Heart right ventricle (tissue), 16 donors: Measurements from ENCODE around the gene CHFR. TPM values are rescaled to one million over a fixed set of nuclear protein-coding genes. Genes with fewer than 3 reads are reported as not detected.
A peak's percentile ranks its signal among the peaks of the same experiment; 100 is the strongest.
"Not testable (repeated sequence)": the region's sequence is repeated elsewhere in the genome, so short reads cannot be mapped to it uniquely, and the experiment has no call there.

Source experiments
- ATAC-seq, 8 donors: fragments of 200-7000 bp; cut with Tn5 transposase; one replicate each; pipeline ENCODE4 v1.9.1; 2020; ENCODE audit warnings: mild to moderate bottlenecking in 8 of 8, moderate library complexity in 8 of 8, moderate number of reproducible peaks in 1 of 8
- DNase-seq, 2 donors: peaks; one replicate each; pipeline ENCODE4 v3.0.0-alpha.2; 2020
- H3K27ac ChIP-seq, 10 donors: fragments of 200-600 bp; sonication (generic) in 2 of 10; one replicate each; pipeline versions ENCODE4 v1.5.0 to v1.8.0; 2020 to 2022; ENCODE audit warnings: mild to moderate bottlenecking in 3 of 10
- H3K27me3 ChIP-seq, 7 donors: fragments of 200-600 bp; one replicate each; pipeline ENCODE4 v1.8.0; 2021 to 2022; ENCODE audit warnings: mild to moderate bottlenecking in 2 of 7
- H3K36me3 ChIP-seq, 9 donors: fragments of 200-600 bp; sonication (generic) in 1 of 9; one replicate each; pipeline versions ENCODE4 v1.5.0 to v1.8.0; 2020 to 2022; ENCODE audit warnings: mild to moderate bottlenecking in 2 of 9
- H3K4me1 ChIP-seq, 9 donors: fragments of 200-600 bp; sonication (generic) in 1 of 9; one replicate each; pipeline versions ENCODE4 v1.5.0 to v1.8.0; 2020 to 2022; ENCODE audit warnings: mild to moderate bottlenecking in 4 of 9
- H3K4me3 ChIP-seq, 10 donors: fragments of 200-600 bp; sonication (generic) in 2 of 10; one replicate each; pipeline versions ENCODE4 v1.5.0 to v1.8.0; 2020 to 2022; ENCODE audit warnings: mild to moderate bottlenecking in 7 of 10, moderate library complexity in 2 of 10
- H3K9me3 ChIP-seq, 11 donors: fragments of 200-600 bp in 10 of 11; sonication (generic) in 2 of 11; one replicate each; pipeline versions ENCODE4 v1.5.0 to v1.8.0; 2013 to 2022; ENCODE audit warnings: mild to moderate bottlenecking in 2 of 11, control low read depth in 1 of 11, moderate library complexity in 1 of 11
- CTCF ChIP-seq, 9 donors: fragments of 200-600 bp; sonication (generic) in 2 of 9; IDR thresholded peaks; one replicate each; pipeline versions ENCODE4 v1.5.0 to v1.8.0; 2021 to 2022; ENCODE audit warnings: antibody characterized with exemption in 9 of 9, mild to moderate bottlenecking in 5 of 9, moderate library complexity in 1 of 9
- WGBS, 2 donors: extraction: QIAGEN DNeasy Blood & Tissue Kit; methylation state at CpG; one replicate each; pipeline ENCODE4 v1.1.7; 2013; ENCODE audit warnings: inconsistent platforms in 1 of 2; 5-methylcytosine and 5-hydroxymethylcytosine counted together
- intact Hi-C, 10 donors: fragments of 100-400 bp; cut with DNase I; formaldehyde crosslinking; loops; one replicate each; pipeline versions ENCODE4 v1.11.1 to v1.14.2; 2022
- long read RNA-seq, 3 donors: library from polyadenylated mRNA; unstranded; transcript quantifications; one replicate each; pipeline ENCODE4 v2.0.0, GENCODE V29; 2020 to 2021
- polyA plus RNA-seq, 2 donors: library from polyadenylated mRNA; stranded (reverse); fragments of 200-250 nt; gene quantifications; one replicate each; pipeline ENCODE4 v1.2.3, GENCODE V29; 2013
- total RNA-seq, 10 donors: library from RNA; stranded (reverse); fragmentation: NEBNext Ultra II Directional in 3 of 10; extraction: Animal tissue kit (Norgen Biotek cat#: 25700) in 3 of 10; gene quantifications; one replicate each; pipeline versions ENCODE4 v1.2.1 to v1.2.4, GENCODE V29; 2021 to 2023
- donor health status: Arrhythmogenic right ventricular cardiomyopathy.
- donor health status: ischemic (EF 13 %, LVEDD 7.1; RV severe dilation, severe dysfunction).
- donor health status: healthy with polysubstance abuse.
- donor health status: DM: no; HTN: yes; CAD: no.
- donor health status: DM: no; HTN: no; CAD: no.
- donor health status: ischemic (EF 25% LVEDD 6.9; RV normal size, moderate dysfunction).
- donor health status: ischemic (EF 25% LVEDD 5.7; RV mildly dilated, moderate dysfunction).
- donor health status: healthy.
- donor health status: DM: yes; HTN: yes; CAD: no.
- donor health status: Ischemic cardiomyopathy.
- donor health status: ischemic (EF 35%, LVEDD 5.7; RV mildly dilated, moderate dysfunction).
- donor health status: nonischemic (EF 11% LVEDD 7.7; RV severe dilation, severe dysfunction).
- donor health status: DM: yes; HTN: yes; CAD: no.
- donor health status: PGD.
- donor health status: ischemic (EF 29% LVEDD 5.4; RV normal size, mild dysfunction).
- donor health status: nonischemic (EF 23%, LVEDD 6.1; RV moderate dilation, normal function).

CHFR gene
- total RNA-seq = 10 to 100 TPM; 10.2 to 19.5 (median 15.0) TPM
- 10 to 100 TPM; 14.4 to 27.2 TPM for polyA plus RNA-seq
- long read RNA-seq, donor 1, transcript CHFR-205 (18 exons, 3,250 nt) = major isoform, 7 of 46 reads
- long read RNA-seq, donor 1, partial matches to known transcripts = 10 of 46 reads
- long read RNA-seq, donor 1, other reads (novel, unspliced or antisense) = 28 of 46 reads
- long read RNA-seq, donor 2, transcript CHFR-205 (18 exons, 3,250 nt) = major isoform, 5 of 30 reads
- long read RNA-seq, donor 2, partial matches to known transcripts = 7 of 30 reads
- long read RNA-seq, donor 2, other reads (novel, unspliced or antisense) = 16 of 30 reads
- long read RNA-seq, donor 3, partial matches to known transcripts = 16 of 52 reads
- long read RNA-seq, donor 3, other reads (novel, unspliced or antisense) = 30 of 52 reads

- 1 to 2% methylated on average over 83 to 84 of the region's 84 CpGs for WGBS, 2 donors
- Histone ChIP-seq H3K27me3 (no peaks in the 10 kb centered on the region), H3K36me3 (peaks cover 0 to 29% (median 0%) of the 10 kb centered on the region in 9 donors), H3K27ac (peak within 1 kb of the TSS; percentile 86 to 99 (median 94)), H3K4me3 (peak within 1 kb of the TSS; percentile 61 to 97 (median 78)), H3K9me3 (peaks cover 0 to 7% (median 0%) of the 10 kb centered on the region in 11 donors), H3K4me1 (peaks cover 0 to 17% (median 8%) of the 10 kb centered on the region in 9 donors)
- TF ChIP-seq CTCF (IDR thresholded peaks at IDR 0.05) = no peak
- peak; percentile 99 to 100 (median 100) for ATAC-seq
- peak; percentile 95 to 96 for DNase-seq
- intact Hi-C loops = loop anchor here in 4 of 10 donors (1.0 to 10.0 kb wide), 5 partner anchors 21 to 123 kb away; partner anchors contain the start of genes ZNF605 (in 2 of the 4), ANKLE2 (in 1 of the 4) and GOLGA3 (in 1 of the 4)
These were observed at the start of gene CHFR for GRCh38 chr12:132887513-132888351. CHFR (minus strand) TSS chr12:132887605; CDS start chr12:132887328, 277 bp downstream.

- ATAC-seq, H3K4me1 ChIP-seq, H3K27me3 ChIP-seq, H3K4me3 ChIP-seq, H3K27ac ChIP-seq, intact Hi-C loops, DNase-seq: not testable (repeated sequence)
- H3K36me3 ChIP-seq = peaks cover 0 to 68% (median 31%) of the 10 kb centered on the region in 9 donors
- peaks cover 0 to 100% (median 61%) of the 10 kb centered on the region in 11 donors for H3K9me3 ChIP-seq
- WGBS, 2 donors = 98% methylated on average over 8 of the region's 8 CpGs
These were observed 49.5 kb upstream of the CHFR start for GRCh38 chr12:132936921-132937320.

- WGBS, 2 donors = 96 to 97% methylated on average over 2 of the region's 2 CpGs
- no peak overlapping the region for H3K4me3 ChIP-seq
- H3K27me3 ChIP-seq = no peaks in the 10 kb centered on the region
- DNase-seq = no peak
- H3K4me1 ChIP-seq = no peaks in the 10 kb centered on the region
- no peak for TF ChIP-seq CTCF (IDR thresholded peaks at IDR 0.05)
- peaks cover 0 to 68% (median 31%) of the 10 kb centered on the region in 9 donors for H3K36me3 ChIP-seq
- intact Hi-C loops = no loop called here
- no peak overlapping the region for H3K27ac ChIP-seq
- no peak for ATAC-seq
- peaks cover 0 to 100% (median 64%) of the 10 kb centered on the region in 11 donors for H3K9me3 ChIP-seq
These were observed 48.8 kb upstream of the CHFR start for GRCh38 chr12:132936163-132936562.

- Histone ChIP-seq H3K36me3 (peaks cover 0 to 98% (median 70%) of the 10 kb centered on the region in 9 donors), H3K27ac (no peak overlapping the region), H3K9me3 (peaks cover 8 to 100% (median 99%) of the 10 kb centered on the region in 11 donors), H3K4me1 (no peaks in the 10 kb centered on the region), H3K27me3 (no peaks in the 10 kb centered on the region), H3K4me3 (no peak overlapping the region)
- no peak for ATAC-seq
- WGBS, 2 donors = 97% methylated on average over 6 of the region's 6 CpGs
- no peak for DNase-seq
- intact Hi-C loops = loop anchor here in 1 of 10 donors (10.0 kb wide), 1 partner anchor 118 kb away; no protein-coding TSS in a partner anchor
- TF ChIP-seq CTCF (IDR thresholded peaks at IDR 0.05) = no peak
These were observed 39.0 kb upstream of the CHFR start for GRCh38 chr12:132926415-132926833.
